Tibial artery (tissue), 4 donors: ENCODE results near the gene INPP5B.

Experiments
- DNase-seq, 2 donors: peaks; one replicate each; pipeline ENCODE4 v3.0.0-alpha.2; 2019
- H3K27ac ChIP-seq, 2 donors: fragments of 200-600 bp; sonication (generic) in 1 of 2; 1 replicate in 1 of 2; 2 replicates in 1 of 2; pipeline ENCODE4 v1.5.1; 2018 to 2019; ENCODE audit warnings: mild to moderate bottlenecking in 1 of 2
- H3K27me3 ChIP-seq, 2 donors: fragments of 200-600 bp; sonication (generic) in 1 of 2; one replicate each; pipeline versions ENCODE4 v1.5.1 to v1.6.0; 2016 to 2019
- H3K36me3 ChIP-seq, 3 donors: fragments of 200-600 bp; sonication (generic) in 2 of 3; one replicate each; pipeline ENCODE4 v1.5.1; 2016 to 2019; ENCODE audit warnings: mild to moderate bottlenecking in 2 of 3
- H3K4me1 ChIP-seq, 4 donors: fragments of 200-600 bp; sonication (generic) in 2 of 4; 1 replicate in 3 of 4; 2 replicates in 1 of 4; pipeline ENCODE4 v1.5.1; 2016 to 2019
- H3K4me3 ChIP-seq, 2 donors: fragments of 200-600 bp; sonication (generic) in 1 of 2; 1 replicate in 1 of 2; 2 replicates in 1 of 2; pipeline ENCODE4 v1.5.1; 2018 to 2019; ENCODE audit warnings: mild to moderate bottlenecking in 2 of 2
- H3K9me3 ChIP-seq, 3 donors: fragments of 200-600 bp; sonication (generic) in 1 of 3; one replicate each; pipeline ENCODE4 v1.5.1; 2016 to 2019
- intact Hi-C: fragments of 100-400 bp; cut with DNase I; formaldehyde crosslinking; loops from one replicate; pipeline ENCODE4 v1.15.0; 2023; ENCODE audit warnings: low total_unique reads
- TF ChIP-seq, protein P1 (sequence below), 2 experiments: fragments of 200-600 bp in 1 of 2; fragments of 450-650 bp in 1 of 2; IDR thresholded peaks; one replicate each; pipeline ENCODE4 v1.5.1; 2017 to 2019; ENCODE audit warnings: antibody characterized with exemption in 2 of 2, mild to moderate bottlenecking in 1 of 2, moderate library complexity in 1 of 2

INPP5B gene

DNA sequence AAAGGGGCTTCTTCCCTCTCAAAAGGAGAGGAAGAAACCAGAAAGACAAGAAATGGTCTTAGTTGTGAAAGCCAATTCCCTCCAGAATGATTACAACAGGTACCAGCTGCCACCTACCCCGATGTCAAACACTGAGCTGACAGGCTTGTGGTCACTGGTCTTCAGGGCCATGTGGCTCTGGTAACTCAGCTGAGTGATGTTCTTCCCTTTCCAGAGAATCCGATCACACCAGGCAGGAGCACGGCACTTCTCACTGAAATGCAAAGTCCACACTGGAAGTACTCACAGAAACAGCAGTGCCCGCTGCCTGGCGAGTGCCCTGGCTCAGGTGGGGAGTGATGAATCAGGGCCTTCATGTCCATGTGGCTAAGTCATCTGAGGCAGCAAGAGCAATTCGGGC lies 68.8 kb downstream of the INPP5B start:
- TF ChIP-seq, protein P1, sequence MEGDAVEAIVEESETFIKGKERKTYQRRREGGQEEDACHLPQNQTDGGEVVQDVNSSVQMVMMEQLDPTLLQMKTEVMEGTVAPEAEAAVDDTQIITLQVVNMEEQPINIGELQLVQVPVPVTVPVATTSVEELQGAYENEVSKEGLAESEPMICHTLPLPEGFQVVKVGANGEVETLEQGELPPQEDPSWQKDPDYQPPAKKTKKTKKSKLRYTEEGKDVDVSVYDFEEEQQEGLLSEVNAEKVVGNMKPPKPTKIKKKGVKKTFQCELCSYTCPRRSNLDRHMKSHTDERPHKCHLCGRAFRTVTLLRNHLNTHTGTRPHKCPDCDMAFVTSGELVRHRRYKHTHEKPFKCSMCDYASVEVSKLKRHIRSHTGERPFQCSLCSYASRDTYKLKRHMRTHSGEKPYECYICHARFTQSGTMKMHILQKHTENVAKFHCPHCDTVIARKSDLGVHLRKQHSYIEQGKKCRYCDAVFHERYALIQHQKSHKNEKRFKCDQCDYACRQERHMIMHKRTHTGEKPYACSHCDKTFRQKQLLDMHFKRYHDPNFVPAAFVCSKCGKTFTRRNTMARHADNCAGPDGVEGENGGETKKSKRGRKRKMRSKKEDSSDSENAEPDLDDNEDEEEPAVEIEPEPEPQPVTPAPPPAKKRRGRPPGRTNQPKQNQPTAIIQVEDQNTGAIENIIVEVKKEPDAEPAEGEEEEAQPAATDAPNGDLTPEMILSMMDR (IDR thresholded peaks at IDR 0.05), result no peak
- H3K27me3 ChIP-seq, result no peaks in the 10 kb centered on the region
- H3K9me3 ChIP-seq, result no peaks in the 10 kb centered on the region
- no peak for DNase-seq
- no peak overlapping the region for H3K4me3 ChIP-seq
- H3K36me3 ChIP-seq, result peaks cover 86 to 100% (median 88%) of the 10 kb centered on the region in 3 donors
- intact Hi-C loops, result no loop called here
- no peak overlapping the region for H3K27ac ChIP-seq
- H3K4me1 ChIP-seq, result no peaks in the 10 kb centered on the region

DNA sequence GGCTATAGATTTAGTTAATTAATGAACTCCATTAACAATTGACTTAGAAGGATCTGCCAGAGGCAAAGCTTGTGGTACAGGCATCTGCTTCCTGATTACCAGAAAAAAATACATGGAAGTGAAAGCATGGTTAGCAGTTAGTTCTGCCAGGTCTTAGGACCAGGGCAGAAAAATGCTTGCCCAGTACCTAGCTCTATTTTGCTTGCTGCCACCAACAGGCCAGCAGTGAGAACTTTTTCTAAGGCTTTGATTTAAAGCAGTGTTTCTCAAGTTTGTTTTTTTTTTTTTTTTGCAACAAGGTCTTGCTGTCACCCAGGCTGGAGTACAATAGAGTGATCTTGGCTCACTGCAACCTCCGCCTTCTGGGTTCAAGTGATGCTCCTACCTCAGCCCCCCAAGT lies 71.0 kb downstream of the INPP5B start:
- Histone ChIP-seq H3K4me1 (no peaks in the 10 kb centered on the region), H3K4me3 (no peak overlapping the region), H3K9me3 (no peaks in the 10 kb centered on the region), H3K27ac (no peak overlapping the region), H3K27me3 (no peaks in the 10 kb centered on the region), H3K36me3 (peaks cover 82 to 99% (median 87%) of the 10 kb centered on the region in 3 donors)
- DNase-seq, result no peak
- TF ChIP-seq, protein P1 (IDR thresholded peaks at IDR 0.05), result no peak
- intact Hi-C loops, result no loop called here

DNA sequence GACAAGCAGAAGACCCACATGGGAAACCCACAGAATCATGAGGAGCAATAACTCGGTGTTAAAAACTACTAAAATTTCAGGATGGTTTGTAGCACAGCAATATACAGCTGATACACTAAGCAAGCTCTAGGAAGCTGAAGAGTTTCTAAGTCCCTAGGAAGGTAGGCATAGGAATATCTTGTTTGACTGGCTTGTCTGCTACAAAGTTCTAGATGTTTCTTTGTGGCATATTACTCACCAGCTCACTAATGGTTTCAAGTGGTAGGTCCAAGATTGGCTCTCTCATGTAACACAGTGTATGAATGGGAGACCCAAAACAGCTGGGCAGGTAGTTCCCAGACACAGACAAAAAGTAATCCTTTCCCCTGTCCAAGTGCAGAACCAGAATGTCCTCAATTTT lies 74.2 kb downstream of the INPP5B start:
- TF ChIP-seq, protein P1 (IDR thresholded peaks at IDR 0.05), result no peak
- Histone ChIP-seq H3K27me3 (no peaks in the 10 kb centered on the region), H3K4me3 (no peak overlapping the region), H3K9me3 (no peaks in the 10 kb centered on the region), H3K36me3 (peaks cover 74 to 99% (median 91%) of the 10 kb centered on the region in 3 donors), H3K27ac (no peak overlapping the region), H3K4me1 (no peaks in the 10 kb centered on the region)
- no peak for DNase-seq
- intact Hi-C loops, result no loop called here

DNA sequence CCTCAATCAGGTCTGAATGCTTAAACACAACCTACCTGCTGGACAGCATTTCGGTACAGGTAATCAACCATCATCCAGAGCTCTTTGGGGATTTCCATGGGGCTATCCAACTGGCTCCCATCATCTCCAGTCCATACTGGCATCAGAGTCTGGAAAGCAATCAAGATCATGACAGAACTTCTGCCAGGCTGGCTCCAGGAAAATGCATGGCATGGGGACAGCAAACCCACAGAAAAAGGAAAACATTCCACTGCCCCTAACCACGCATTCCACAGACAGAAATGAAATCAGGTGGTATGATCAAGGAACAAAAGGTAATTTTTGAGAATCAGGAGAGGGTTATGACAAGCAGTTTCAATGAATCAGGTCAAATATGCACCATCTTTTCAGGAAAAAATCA lies 78.4 kb downstream of the INPP5B start:
- no peak overlapping the region for H3K4me3 ChIP-seq
- H3K4me1 ChIP-seq, result no peaks in the 10 kb centered on the region
- intact Hi-C loops, result no loop called here
- TF ChIP-seq, protein P1 (IDR thresholded peaks at IDR 0.05), result no peak
- H3K9me3 ChIP-seq, result no peaks in the 10 kb centered on the region
- no peaks in the 10 kb centered on the region for H3K27me3 ChIP-seq
- H3K36me3 ChIP-seq, result peaks cover 83 to 99% (median 92%) of the 10 kb centered on the region in 3 donors
- H3K27ac ChIP-seq, result no peak overlapping the region
- no peak for DNase-seq

DNA sequence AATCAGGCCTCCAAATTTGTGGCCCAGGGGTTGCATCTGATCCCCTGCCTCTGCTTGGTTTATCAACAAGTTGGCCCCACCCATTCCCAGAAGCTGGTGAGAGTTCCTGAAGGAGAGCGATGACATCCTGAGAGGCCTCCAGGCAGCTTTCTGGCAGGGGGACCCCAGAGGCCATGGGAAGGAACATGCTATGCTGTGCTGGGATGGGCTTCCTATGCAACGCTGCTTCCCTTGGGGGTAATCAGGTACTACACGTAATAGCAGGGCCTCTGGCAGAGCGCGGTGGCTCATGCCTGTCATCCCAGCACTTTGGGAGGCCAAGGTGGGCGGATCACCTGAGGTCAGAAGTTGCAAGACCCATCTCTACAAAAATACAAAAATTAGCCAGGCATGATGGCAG lies 79.1 kb downstream of the INPP5B start:
- Histone ChIP-seq H3K27ac (no peak overlapping the region), H3K36me3 (peaks cover 83 to 99% (median 92%) of the 10 kb centered on the region in 3 donors), H3K4me3 (no peak overlapping the region), H3K4me1 (no peaks in the 10 kb centered on the region), H3K9me3 (no peaks in the 10 kb centered on the region), H3K27me3 (no peaks in the 10 kb centered on the region)
- TF ChIP-seq, protein P1 (IDR thresholded peaks at IDR 0.05), result no peak
- intact Hi-C loops, result no loop called here
- DNase-seq, result no peak

DNA sequence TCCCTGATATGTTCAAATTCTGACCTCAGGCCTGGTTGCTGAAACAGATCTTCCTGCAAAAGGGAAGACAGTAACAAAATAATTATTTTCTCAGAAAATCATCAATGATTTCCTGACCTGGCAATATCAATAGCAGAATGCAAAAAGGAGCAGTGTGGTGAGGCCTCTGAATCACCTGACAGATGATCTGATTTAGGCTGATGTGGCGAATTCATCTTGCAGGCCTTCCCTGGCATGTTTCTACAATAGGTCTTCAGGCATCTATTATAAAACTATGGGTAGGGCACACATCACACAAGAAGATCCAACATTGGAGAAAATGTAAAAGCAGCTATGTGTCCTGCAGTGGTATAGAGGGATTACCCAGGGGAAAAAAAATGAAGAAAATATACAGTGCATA lies 80.4 kb downstream of the INPP5B start:
- no peaks in the 10 kb centered on the region for H3K9me3 ChIP-seq
- H3K4me1 ChIP-seq, result no peaks in the 10 kb centered on the region
- no peaks in the 10 kb centered on the region for H3K27me3 ChIP-seq
- no peak overlapping the region for H3K4me3 ChIP-seq
- DNase-seq, result no peak
- intact Hi-C loops, result no loop called here
- H3K36me3 ChIP-seq, result peaks cover 83 to 99% (median 88%) of the 10 kb centered on the region in 3 donors
- no peak overlapping the region for H3K27ac ChIP-seq
- TF ChIP-seq, protein P1 (IDR thresholded peaks at IDR 0.05), result no peak
